GM21737 (cell line): ENCODE results near the gene SLC49A3.
"Not testable (repeated sequence)": the region's sequence is repeated elsewhere in the genome, so short reads cannot be mapped to it uniquely, and the experiment has no call there.

Source experiments
- ATAC-seq: cut with Tn5 transposase; IDR thresholded peaks from one replicate; pipeline ENCODE4 v1.9.1; 2021; ENCODE audit warnings: mild to moderate bottlenecking, moderate library complexity; ENCODE audit not compliant: unreplicated experiment

The SLC49A3 gene

DNA sequence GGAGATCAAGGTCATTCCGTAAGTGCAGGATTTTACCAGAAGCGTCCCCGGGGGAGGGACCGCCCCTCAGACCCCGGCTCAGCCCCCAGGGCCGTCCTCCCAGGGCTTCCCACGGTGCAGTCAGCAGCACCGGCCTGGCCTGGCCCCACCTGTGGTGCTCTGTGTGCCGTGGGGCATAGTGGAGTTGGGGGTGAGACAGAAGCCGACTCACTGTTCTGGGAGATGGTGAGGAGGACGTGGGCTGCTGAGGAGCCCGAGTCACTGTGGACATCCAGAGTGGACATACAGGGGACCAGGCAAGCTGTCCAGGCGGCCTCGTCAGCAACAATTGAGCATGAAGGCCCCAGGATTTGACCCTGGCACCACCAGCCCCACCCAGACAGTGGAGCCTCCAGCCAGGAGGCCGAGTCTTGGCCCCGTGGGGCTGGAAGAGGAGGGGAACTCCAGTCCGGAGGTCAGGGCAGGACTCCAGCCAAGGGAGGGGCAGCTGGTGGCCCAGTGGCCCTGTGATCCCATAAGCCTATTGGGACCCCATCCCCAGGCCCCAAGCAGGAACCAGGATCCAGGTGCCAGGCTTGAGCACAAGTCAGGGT lies 34.0 kb downstream of the SLC49A3 start:
- ATAC-seq = no peak

DNA sequence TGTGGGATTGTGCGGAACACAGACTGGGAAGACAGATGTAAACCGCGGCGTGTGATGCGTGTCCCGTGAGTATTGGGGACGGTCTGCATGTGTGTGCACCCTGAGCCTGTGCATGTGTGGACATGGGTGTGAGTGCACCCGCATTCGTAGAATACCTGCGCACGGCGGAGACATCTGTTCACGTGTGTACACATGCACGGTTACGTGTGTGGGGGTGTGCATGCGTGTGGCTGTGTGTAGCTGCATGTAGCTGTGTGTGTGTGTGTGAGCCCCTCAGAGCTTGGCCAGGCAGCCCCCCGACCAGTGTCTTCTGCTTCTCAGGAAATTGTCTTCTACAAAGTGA lies 34.5 kb downstream of the SLC49A3 start:
- no peak for ATAC-seq

DNA sequence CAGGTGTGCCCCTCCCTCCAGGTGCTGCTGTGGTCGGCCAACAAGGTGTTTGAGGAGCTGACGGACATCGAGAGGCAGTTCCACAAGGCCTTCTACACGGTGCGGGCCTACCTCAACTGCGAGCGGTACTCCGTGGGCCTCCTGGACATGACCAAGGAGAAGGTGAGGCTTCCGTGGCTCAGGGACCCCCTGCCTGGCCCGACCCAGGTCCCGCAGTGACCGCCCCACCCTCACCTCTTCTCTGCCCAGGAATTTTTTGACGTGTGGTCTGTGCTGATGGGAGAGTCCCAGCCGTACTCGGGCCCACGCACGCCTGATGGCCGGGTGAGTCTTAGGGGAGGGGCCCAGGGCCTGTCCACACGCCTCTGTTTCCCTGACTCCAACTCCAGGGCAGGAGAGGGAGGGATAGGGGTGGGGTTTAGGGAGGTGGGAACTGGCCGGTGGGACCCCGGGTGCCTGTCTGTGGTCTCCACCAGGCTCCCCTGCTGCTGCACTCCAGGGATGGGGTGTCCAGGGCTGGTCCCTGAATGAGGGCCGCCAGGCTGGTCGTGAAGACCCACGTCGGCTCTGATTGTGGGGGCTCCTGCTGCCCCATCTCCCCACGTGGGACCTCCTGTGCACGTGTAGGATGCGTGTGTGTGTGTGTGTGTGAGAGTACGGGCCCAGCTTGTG lies 35.0 kb downstream of the SLC49A3 start:
- ATAC-seq = no peak

DNA sequence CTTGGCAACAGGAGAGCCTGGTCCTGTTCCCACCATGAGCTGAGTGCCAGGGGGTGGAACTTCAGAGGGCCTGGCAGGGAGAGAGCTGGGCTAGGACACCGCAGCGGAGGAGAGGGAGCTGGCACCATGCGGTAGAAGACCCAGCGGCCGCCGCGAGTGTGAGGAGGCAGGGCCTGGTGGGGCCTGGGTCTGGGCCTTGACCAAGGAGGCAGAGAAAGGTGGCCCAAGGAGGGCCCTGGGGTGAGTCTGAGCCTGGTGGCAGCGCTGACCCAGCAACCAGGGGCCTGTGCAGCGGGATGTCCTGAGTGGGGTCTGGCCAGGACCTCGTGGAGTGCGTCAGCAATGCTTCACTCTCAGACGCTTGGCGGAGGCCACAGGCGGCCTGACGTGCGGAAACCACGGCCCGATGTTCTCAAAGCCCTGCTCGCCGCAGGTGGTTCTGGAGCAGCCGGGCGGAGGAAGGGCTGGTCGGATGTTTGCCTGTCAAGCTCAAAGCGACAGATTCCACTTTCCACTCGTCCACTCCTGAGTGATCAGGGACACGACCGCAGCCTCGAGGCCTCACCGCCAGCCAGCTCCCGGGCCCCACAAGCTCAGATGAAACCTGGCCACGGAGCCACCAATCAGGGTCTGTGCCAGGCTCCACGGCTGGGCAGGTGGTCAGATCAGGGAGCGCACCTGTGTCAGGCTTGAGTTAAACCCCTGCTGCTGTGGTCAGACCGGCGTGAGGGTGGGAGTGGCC lies 35.7 kb downstream of the SLC49A3 start:
- ATAC-seq = no peak

DNA sequence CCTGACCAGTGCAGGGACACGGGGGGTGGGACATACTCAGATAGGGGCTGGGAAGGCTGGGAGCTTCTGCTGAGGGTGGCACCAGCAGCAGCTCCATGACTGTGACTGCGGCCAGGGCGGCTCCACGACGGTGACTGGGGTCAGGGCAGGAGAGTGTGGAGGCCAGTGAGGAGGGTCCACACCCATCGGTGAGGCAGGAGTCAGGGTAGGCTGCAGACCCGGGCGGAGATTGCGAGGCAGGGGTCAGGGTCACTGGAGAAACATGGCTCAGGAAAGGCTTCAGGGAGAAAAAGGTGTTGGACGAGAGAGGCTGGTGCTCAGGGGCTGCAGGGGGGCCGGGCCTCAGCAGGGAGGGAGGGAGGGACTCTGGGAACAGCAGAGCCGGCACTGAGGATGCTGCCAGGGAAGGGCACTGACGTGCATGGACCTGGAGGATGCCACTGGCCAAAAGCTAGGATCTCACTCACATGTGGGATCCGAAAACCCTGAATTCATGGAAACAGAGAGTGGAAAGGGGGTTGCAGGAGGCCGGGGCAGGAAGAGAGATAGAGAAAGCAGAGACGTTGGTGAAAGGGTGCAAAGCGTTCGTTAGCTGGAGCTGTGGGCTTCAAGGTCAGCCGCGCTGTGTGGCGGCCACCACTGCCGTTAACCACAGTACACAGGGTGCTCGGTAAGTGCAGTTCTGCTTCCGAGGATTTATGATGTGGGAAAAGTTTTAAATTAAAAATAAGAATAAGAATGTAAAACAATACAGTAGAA lies 36.9 kb downstream of the SLC49A3 start:
- no peak for ATAC-seq

DNA sequence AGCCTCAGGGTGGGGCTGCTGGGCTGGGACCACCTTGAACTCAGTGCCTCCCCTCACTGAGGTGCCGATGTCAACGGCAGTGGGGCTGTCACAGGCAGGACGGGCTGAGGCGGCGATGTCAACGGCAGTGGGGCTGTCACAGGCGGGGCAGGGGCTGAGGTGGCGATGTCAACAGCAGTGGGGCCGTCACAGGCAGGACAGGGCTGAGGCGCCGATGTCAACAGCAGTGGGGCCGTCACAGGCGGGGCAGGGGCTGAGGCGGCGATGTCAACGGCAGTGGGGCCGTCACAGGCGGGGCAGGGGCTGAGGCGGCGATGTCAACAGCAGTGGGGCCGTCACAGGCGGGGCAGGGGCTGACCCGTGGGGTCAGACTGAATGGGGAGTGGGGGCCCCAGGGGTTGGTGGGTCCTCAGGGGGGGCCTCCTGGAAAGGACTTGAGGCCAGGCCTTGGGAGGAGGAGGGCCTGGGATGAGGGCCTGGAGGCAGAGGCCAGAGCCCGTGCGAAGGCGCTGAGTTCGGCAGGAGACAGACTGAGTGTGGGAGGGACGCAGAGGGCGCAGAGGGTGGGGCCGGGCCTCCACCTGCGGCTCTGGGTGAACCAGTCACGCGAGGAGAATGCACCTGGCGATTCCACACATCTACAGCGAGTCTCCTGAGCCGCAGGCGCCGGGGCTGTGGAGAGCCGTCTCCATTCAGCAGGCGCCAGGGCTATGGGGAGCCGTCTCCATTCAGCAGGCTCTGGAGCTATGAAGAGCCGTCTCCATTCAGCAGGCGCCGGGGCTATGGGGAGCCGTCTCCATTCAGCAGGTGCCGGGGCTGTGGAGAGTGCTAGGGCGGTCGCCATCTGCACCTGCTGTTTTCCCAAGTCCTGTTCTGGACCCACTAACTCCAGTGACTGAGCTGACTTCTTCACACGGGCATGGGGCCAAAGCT lies 37.7 kb downstream of the SLC49A3 start:
- no peak for ATAC-seq

DNA sequence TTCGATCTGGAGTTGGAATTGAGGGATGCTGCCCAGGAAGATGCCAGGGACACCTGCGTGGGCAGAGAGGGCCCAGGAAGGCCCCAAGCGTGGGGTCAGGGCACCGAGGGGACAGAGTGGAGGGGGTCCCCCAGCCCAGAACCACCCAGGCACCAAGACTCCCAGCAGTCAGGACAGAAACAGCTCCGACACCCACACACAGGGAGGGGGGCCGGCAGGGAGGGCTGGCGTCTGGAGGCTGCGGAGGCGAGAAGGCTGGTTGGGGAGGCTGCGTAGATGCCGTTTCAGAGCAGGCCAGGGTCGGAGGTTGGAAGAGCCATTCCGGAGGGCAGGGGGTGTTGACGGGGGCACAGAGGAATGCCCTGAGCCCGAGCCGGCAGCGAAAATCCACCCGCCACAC lies 38.5 kb downstream of the SLC49A3 start:
- ATAC-seq = no peak

DNA sequence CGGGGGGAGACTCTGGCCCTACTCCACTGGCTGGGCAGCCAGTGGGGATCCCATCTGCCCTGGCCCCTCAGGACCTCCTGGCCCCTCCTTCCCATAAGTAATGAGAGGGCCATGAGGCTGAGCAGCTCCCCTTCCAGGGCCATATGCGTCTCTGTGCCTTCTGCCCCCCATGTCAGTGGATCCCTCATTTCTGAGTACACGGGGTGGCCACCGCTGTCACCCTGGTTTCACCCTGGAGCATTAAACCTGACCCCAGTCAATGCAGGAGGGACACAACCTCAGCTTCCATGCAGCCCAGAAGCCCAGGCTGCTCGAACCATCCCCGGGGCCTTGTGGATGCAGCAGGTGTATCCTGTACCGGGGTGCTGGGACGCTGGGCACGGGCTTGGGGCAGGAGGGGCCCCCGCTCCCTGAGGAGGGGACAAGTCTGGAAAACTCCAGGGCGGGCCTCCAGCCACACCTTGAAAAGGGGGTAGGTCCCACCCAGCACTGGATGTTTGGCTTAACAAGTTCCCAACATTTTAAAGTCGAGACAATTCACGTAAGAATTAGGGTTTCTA lies 39.1 kb downstream of the SLC49A3 start:
- no peak for ATAC-seq

DNA sequence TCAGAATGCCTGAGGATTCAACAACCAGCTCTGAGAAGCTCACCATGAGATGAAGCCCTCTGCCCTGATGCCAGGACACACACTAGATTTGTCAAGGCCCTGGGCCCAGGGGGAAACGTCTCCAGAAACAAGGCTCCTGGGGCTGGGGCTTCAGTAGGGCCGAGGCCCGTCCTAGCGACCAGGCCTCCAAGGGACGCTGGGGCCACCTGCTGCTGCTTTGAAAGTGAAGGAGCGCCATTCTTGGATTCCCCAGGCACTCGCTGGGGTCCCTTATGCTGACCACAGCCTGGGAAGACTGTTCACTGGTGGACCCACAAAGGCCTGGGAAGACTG lies 39.7 kb downstream of the SLC49A3 start:
- ATAC-seq = no peak

DNA sequence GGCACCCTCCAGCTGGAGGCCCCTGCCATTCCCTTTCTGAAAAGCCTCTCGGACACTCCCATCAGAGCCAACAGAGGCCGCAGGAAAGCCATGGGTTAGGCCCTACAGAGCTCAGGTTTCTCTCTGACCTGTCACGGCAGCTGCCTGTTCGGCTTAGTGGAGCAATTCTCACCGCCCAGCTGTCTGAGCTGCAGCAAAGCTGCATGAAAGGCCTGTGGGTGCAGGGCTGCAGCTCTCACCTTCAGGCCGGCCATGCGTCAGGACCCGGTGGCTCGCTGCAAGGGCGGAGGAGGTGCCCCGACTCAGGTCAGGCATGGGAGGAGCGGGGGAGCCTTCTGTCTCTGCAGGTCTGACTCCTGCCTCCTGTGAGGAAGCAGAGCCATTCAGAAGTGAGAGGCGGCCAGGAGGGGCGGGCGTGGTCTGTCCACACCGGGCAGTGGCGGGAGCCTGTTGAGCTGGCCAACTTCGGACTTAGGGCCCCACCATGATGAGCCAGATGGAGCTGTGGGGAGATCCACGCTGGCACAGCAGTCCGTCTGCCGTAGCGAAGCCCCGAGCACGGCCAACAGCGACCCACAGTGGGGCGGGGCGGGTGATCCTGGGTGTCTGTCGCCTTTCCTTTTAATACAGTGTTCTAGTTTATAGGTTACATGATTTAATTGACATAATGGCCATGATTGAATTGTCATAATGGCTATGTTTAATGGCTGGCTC lies 40.2 kb downstream of the SLC49A3 start:
- no peak for ATAC-seq

DNA sequence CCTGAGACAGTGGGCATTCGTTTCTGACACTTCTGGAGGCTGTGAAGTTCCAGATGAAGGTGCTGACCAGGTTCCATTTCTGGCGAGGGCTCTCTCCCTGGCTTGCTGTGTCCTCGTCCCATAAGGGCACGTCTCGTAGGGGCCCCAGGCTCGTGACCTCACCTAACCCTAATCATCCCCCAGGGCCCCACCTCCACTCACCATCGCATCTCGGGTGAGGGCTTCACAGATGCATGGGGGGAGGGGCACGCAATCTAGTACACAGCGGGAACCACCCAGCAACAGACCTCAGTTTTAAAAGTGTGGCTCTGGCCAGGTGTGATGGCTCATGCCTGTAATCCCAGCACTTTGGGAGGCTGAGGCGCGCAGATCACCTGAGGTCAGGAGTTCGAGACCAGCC lies 41.5 kb downstream of the SLC49A3 start:
- no peak for ATAC-seq

DNA sequence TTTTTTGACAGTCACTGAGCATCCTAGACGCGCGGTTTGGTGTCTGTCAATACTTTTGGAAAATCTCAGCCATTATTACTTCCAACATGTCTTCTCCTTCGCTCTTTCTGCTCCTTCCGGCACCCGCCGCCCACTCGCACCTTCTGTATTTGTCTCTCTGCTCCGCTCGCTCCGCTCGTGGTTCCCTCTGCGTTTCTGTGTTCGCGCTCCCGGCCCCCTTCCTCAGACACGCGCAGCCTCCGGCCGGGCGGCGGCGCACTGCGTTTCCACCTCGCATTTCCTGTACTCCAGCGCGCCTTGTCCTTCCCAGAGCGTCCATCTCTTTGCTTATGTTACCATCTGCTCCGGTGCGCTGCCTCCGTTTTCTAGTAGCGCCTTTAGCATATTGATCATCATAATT lies 42.5 kb downstream of the SLC49A3 start:
- ATAC-seq = no peak

DNA sequence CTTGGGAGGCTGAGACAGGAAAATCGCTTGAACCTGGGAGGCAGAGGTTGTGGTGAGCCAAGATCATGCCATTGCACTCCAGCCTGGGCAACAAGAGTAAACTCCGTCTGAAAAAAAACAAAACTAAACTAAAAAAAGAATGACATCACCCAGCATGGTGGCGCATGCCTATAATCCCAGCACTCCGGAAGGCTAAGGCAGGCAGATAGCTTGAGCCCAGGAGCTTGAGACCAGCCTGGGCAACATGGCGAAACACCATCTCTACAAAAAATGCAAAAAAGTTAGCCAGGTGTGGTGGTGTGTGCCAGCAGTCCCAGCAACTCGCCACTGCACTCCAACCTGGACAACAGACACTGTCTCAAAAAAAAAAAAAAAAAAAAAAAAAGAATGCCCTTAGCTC lies 46.6 kb downstream of the SLC49A3 start:
- not testable (repeated sequence) for ATAC-seq

DNA sequence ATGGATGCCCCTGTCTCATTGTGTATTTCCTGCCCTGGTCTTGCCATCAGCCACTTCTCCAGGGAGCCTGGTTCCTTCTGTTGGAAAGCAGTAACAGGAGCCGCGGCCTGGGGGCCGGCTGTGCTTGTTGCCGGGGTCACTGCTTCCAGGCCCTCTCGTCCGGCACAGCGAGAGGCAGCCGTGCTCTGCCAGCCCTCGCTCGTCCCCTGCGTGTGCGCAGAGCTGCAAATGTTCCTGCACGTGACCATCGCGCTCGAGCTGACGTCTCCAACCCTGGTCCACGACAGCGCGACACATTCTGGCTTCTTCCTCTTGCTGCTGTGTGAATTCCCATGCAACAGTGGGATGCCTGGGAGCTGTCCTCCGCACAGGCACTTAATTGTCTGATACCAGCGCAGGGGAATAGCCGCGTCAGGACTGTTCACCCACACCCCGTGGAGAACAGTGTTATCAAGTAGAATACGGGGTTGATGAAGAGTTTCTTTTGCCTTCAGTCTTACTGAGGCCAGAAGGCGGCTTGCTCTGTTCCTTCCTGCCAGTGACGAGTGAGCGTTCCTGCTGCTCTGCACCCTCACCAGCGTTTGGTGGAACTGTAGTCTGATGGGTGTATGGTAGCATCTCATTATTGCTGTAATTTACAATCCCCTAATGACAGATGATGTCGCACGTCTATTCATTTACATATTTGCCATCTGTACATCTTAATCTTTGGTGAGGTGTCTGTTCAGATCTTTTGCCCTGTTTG lies 51.2 kb downstream of the SLC49A3 start:
- ATAC-seq = no peak

DNA sequence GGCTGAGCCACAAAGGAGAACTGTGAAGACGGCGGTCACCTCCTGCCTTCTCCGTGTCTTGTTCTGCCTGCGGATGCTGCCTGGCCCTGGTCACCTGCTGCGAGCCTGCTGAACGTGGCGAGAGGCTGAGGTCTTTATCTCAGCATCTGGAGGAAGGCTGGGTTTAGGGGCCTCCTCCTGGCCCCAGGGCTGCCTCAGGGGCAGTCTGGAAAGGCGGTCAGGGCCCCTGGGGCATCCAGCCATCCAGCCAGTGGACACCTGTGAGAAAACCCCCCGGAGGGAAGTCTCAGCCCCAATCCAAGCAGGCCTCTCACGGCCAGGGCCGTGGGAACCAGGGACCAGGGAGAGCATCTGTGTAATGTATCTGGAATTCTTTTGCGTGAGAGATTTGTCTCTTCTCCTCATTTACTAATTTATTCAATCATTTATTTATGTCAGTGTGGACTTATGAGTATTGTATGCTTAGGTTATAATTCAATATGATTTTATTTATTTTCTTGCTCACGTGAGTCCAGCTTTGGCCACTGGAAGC lies 52.3 kb downstream of the SLC49A3 start:
- ATAC-seq = no peak

DNA sequence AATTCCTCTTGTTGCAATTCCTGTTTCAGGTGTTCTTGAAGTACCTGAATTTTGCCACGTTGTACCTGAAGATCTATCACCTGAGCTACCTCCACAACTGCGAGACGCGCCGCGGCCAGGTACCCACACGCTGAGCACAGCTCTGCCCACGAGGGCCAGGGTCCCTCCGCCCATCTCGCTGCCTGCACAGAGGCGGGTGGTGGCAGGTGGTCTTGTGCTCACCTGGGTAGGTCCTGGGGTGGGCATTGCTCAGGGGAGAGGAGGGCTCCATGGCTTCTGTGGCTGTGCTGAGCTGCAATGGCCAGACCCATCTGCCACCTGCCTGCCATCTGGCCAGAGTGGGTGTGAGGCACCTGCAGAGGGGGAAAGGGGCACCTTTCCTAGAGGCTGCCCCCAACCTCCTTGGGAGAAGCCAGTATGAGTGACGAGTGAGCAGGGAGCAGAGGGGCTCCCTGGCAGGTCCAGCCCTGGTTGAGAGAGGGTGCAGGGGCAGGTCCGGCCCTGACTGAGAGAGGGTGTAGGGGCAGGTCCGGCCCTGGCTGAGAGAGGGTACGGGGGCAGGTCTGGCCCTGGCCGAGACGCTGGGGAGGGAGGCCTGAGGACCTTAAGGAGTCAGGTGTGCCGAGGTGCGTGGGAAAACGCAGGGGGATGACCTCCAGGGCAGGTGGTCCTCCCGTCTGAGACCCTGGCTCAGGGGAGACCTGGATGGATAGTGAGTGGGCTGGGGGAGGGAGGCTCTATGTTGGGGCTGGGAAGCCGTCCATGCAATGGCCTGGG lies 52.9 kb downstream of the SLC49A3 start:
- ATAC-seq = no peak

DNA sequence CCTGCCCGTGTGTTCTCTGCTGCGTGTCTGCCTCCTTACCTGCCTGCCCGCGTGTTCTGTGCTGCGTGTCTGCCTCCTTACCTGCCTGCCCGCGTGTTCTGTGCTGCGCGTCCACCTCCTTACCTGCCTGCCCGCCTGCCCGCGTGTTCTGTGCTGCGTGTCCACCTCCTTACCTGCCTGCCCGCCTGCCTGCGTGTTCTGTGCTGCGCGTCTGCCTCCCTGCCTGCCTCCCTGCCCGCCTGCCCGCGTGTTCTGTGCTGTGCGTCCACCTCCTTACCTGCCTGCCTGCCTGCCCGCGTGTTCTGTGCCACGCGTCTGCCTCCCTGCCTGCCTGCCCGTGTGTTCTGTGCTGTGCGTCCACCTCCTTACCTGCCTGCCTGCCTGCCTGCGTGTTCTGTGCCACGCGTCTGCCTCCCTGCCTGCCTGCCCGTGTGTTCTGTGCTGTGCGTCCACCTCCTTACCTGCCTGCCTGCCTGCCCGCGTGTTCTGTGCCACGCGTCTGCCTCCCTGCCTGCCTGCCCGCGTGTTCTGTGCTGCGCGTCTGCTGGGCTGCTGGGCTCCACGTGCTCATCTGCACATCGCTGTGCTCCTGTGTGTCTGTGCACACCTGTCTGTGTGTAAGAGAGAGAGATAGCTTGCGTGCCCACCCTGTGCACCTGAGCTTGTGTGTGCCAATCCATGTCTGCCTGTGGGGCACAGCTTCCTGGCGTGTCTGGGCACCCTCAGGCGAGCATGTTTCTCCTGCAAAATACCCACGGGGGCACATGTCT lies 53.7 kb downstream of the SLC49A3 start:
- not testable (repeated sequence) for ATAC-seq
